Gastrocnemius medialis (tissue), 4 donors: Measurements from ENCODE around the gene PTPN22.

Experiments
- CTCF ChIP-seq, 5 experiments: fragments of 450-650 bp in 3 of 5; fragments of 200-600 bp in 2 of 5; sonication (generic) in 2 of 5; IDR thresholded peaks in 4 of 5; conservative IDR thresholded peaks in 1 of 5; 1 replicate in 4 of 5; 2 replicates in 1 of 5; pipeline ENCODE4 v1.5.1; 2016 to 2019; ENCODE audit warnings: antibody characterized with exemption in 5 of 5, mild to moderate bottlenecking in 3 of 5, moderate library complexity in 3 of 5
- POLR2A ChIP-seq, 2 donors: fragments of 450-650 bp; IDR thresholded peaks; one replicate each; pipeline ENCODE4 v1.6.1; 2017; ENCODE audit warnings: antibody characterized with exemption in 2 of 2, mild to moderate bottlenecking in 2 of 2, moderate library complexity in 2 of 2

GRCh38 chr1:113804421-113805255 lies 66.9 kb downstream of the PTPN22 start:
- TF ChIP-seq POLR2A (IDR thresholded peaks at IDR 0.05) (no peak), CTCF (IDR thresholded peaks at IDR 0.05 in 4 of 5, conservative IDR thresholded peaks at IDR 0.05 in 1 of 5) (no peak)
